Fibroblast of lung (primary cell): ENCODE measurements around the gene FBXW11.

Source experiments
- CTCF ChIP-seq, 2 donors: IDR thresholded peaks in 1 of 2; conservative IDR thresholded peaks in 1 of 2; 1 replicate in 1 of 2; 2 replicates in 1 of 2; pipeline ENCODE4 v1.5.1; 2011 to 2012; ENCODE audit warnings: low read length in 2 of 2, control low read depth in 1 of 2, inconsistent platforms in 1 of 2, low read depth in 1 of 2, mild to moderate bottlenecking in 1 of 2
- EZH2 ChIP-seq: IDR thresholded peaks from 2 replicates; pipeline ENCODE4 v1.5.1; 2012; ENCODE audit warnings: low read length, control low read depth, mild to moderate bottlenecking; ENCODE audit errors: missing control alignments

- TF ChIP-seq CTCF (conservative IDR thresholded peaks at IDR 0.05 in 1 of 2, IDR thresholded peaks at IDR 0.05 in 1 of 2; ENCODE audit: low read depth in 1 of 2, low read length in 2 of 2) (no peak), EZH2 (no peak)
These were observed 132.2 kb downstream of the FBXW11 start for GRCh38 chr5:171874234-171874633.
